Breast epithelium (tissue), 3 donors: ENCODE results near the gene FRMD3.

Experiments
- CTCF ChIP-seq, 3 donors: fragments of 450-650 bp; IDR thresholded peaks; one replicate each; pipeline ENCODE4 v1.5.1; 2016 to 2017; ENCODE audit warnings: antibody characterized with exemption in 3 of 3, mild to moderate bottlenecking in 3 of 3, moderate library complexity in 3 of 3
- POLR2A ChIP-seq: fragments of 450-650 bp; IDR thresholded peaks from one replicate; pipeline ENCODE4 v1.6.1; 2016; ENCODE audit warnings: antibody characterized with exemption, mild to moderate bottlenecking, moderate library complexity

GRCh38 chr9:83458530-83458929 lies 79.7 kb downstream of the FRMD3 start:
- no peak for TF ChIP-seq CTCF (IDR thresholded peaks at IDR 0.05)
- TF ChIP-seq POLR2A = no peak
